Breast epithelium (tissue), 4 donors: ENCODE measurements around the gene DNAH17. TPM values are rescaled to one million over a fixed set of nuclear protein-coding genes. Genes with fewer than 3 reads are reported as not detected.

Experiments
- DNase-seq, 2 donors: peaks; one replicate each; pipeline ENCODE4 v3.0.0-alpha.2; 2019; ENCODE audit warnings: low spot score in 2 of 2
- H3K27ac ChIP-seq, 2 donors: fragments of 200-600 bp; sonication (generic) in 1 of 2; one replicate each; pipeline ENCODE4 v1.5.1; 2016 to 2019; ENCODE audit warnings: mild to moderate bottlenecking in 1 of 2
- H3K27me3 ChIP-seq, 2 donors: fragments of 200-600 bp; sonication (generic) in 1 of 2; one replicate each; pipeline versions ENCODE4 v1.5.1 to v1.6.0; 2017 to 2019; ENCODE audit warnings: control low read depth in 1 of 2, mild to moderate bottlenecking in 1 of 2
- H3K36me3 ChIP-seq: fragments of 200-600 bp; one replicate; pipeline ENCODE4 v1.5.1; 2019
- H3K4me1 ChIP-seq, 2 donors: fragments of 200-600 bp; sonication (generic); one replicate each; pipeline ENCODE4 v1.5.1; 2016 to 2019; ENCODE audit warnings: control low read depth in 1 of 2
- H3K4me3 ChIP-seq, 3 donors: fragments of 200-600 bp; sonication (generic); 1 replicate in 2 of 3; 2 replicates in 1 of 3; pipeline ENCODE4 v1.5.1; 2016 to 2019; ENCODE audit warnings: mild to moderate bottlenecking in 3 of 3, moderate library complexity in 2 of 3
- H3K9me3 ChIP-seq, 2 donors: fragments of 200-600 bp; sonication (generic) in 1 of 2; one replicate each; pipeline ENCODE4 v1.5.1; 2016 to 2019; ENCODE audit warnings: control low read depth in 1 of 2
- POLR2A ChIP-seq: fragments of 450-650 bp; IDR thresholded peaks from one replicate; pipeline ENCODE4 v1.6.1; 2016; ENCODE audit warnings: antibody characterized with exemption, mild to moderate bottlenecking, moderate library complexity
- POLR2AphosphoS5 ChIP-seq, 3 donors: sonication (generic); formaldehyde crosslinking; IDR thresholded peaks; one replicate each; pipeline ENCODE4 v1.6.1; 2017; ENCODE audit warnings: antibody characterized with exemption in 3 of 3
- intact Hi-C: fragments of 100-400 bp; cut with DNase I; formaldehyde crosslinking; loops from one replicate; pipeline ENCODE4 v1.15.1; 2023; ENCODE audit warnings: low total_unique reads
- total RNA-seq, 3 donors: library from RNA; depleted of rRNA; stranded (reverse); fragments of >200 nt; gene quantifications; one replicate each; pipeline ENCODE4 v1.1.0, GENCODE V29; 2016
- TF ChIP-seq, protein P1 (sequence below), 3 donors: fragments of 450-650 bp; IDR thresholded peaks; one replicate each; pipeline ENCODE4 v1.5.1; 2016 to 2017; ENCODE audit warnings: antibody characterized with exemption in 3 of 3, mild to moderate bottlenecking in 3 of 3, moderate library complexity in 3 of 3

The DNAH17 gene
- total RNA-seq, 3 donors from 2014 or later = 0.15 to 0.33 TPM; not detected in 1

- no peak overlapping the region for H3K27ac ChIP-seq
- peaks cover 0 to 8% of the 10 kb centered on the region in 2 donors for H3K27me3 ChIP-seq
- DNase-seq = no peak
- no peaks in the 10 kb centered on the region for H3K4me1 ChIP-seq
- H3K36me3 ChIP-seq = no peaks in the 10 kb centered on the region
- no peak for TF ChIP-seq POLR2AphosphoS5 (IDR thresholded peaks at IDR 0.05)
- TF ChIP-seq, protein P1, sequence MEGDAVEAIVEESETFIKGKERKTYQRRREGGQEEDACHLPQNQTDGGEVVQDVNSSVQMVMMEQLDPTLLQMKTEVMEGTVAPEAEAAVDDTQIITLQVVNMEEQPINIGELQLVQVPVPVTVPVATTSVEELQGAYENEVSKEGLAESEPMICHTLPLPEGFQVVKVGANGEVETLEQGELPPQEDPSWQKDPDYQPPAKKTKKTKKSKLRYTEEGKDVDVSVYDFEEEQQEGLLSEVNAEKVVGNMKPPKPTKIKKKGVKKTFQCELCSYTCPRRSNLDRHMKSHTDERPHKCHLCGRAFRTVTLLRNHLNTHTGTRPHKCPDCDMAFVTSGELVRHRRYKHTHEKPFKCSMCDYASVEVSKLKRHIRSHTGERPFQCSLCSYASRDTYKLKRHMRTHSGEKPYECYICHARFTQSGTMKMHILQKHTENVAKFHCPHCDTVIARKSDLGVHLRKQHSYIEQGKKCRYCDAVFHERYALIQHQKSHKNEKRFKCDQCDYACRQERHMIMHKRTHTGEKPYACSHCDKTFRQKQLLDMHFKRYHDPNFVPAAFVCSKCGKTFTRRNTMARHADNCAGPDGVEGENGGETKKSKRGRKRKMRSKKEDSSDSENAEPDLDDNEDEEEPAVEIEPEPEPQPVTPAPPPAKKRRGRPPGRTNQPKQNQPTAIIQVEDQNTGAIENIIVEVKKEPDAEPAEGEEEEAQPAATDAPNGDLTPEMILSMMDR (IDR thresholded peaks at IDR 0.05) = no peak
- TF ChIP-seq POLR2A = no peak
- no peak overlapping the region for H3K4me3 ChIP-seq
- no peaks in the 10 kb centered on the region for H3K9me3 ChIP-seq
- intact Hi-C loops = loop anchor here (10.0 kb wide), 1 partner anchor 1665 kb away; no protein-coding TSS in a partner anchor
Observed at GRCh38 chr17:78559749-78560368, 17.3 kb downstream of the DNAH17 start.

GRCh38 chr17:78558989-78559388 lies 18.2 kb downstream of the DNAH17 start:
- Histone ChIP-seq H3K9me3 (no peaks in the 10 kb centered on the region), H3K27ac (no peak overlapping the region), H3K4me1 (no peaks in the 10 kb centered on the region), H3K27me3 (peaks cover 0 to 8% of the 10 kb centered on the region in 2 donors), H3K4me3 (no peak overlapping the region), H3K36me3 (no peaks in the 10 kb centered on the region)
- no peak for DNase-seq
- intact Hi-C loops = loop anchor here (10.0 kb wide), 1 partner anchor 1664 kb away; no protein-coding TSS in a partner anchor
- TF ChIP-seq, protein P1 (IDR thresholded peaks at IDR 0.05) = no peak
- TF ChIP-seq POLR2A = no peak
- TF ChIP-seq POLR2AphosphoS5 (IDR thresholded peaks at IDR 0.05) = no peak

- TF ChIP-seq POLR2AphosphoS5 (IDR thresholded peaks at IDR 0.05) = no peak
- TF ChIP-seq, protein P1 (IDR thresholded peaks at IDR 0.05) = no peak
- TF ChIP-seq POLR2A = no peak
- Histone ChIP-seq H3K4me3 (no peak overlapping the region), H3K27ac (no peak overlapping the region), H3K36me3 (no peaks in the 10 kb centered on the region), H3K27me3 (peaks cover 0 to 8% of the 10 kb centered on the region in 2 donors), H3K4me1 (no peaks in the 10 kb centered on the region), H3K9me3 (no peaks in the 10 kb centered on the region)
- DNase-seq = no peak
- intact Hi-C loops = loop anchor here (10.0 kb wide), 1 partner anchor 1664 kb away; no protein-coding TSS in a partner anchor
Observed at GRCh38 chr17:78558181-78558850, 18.9 kb downstream of the DNAH17 start.

GRCh38 chr17:78557598-78558039 lies 19.6 kb downstream of the DNAH17 start:
- H3K9me3 ChIP-seq = no peaks in the 10 kb centered on the region
- no peaks in the 10 kb centered on the region for H3K36me3 ChIP-seq
- TF ChIP-seq POLR2AphosphoS5 (IDR thresholded peaks at IDR 0.05) (no peak), POLR2A (no peak)
- TF ChIP-seq, protein P1 (IDR thresholded peaks at IDR 0.05) = no peak
- DNase-seq = no peak
- peaks cover 0 to 8% of the 10 kb centered on the region in 2 donors for H3K27me3 ChIP-seq
- no peak overlapping the region for H3K4me3 ChIP-seq
- H3K4me1 ChIP-seq = no peaks in the 10 kb centered on the region
- no peak overlapping the region for H3K27ac ChIP-seq
- intact Hi-C loops = loop anchor here (10.0 kb wide), 1 partner anchor 1663 kb away; no protein-coding TSS in a partner anchor

DNA sequence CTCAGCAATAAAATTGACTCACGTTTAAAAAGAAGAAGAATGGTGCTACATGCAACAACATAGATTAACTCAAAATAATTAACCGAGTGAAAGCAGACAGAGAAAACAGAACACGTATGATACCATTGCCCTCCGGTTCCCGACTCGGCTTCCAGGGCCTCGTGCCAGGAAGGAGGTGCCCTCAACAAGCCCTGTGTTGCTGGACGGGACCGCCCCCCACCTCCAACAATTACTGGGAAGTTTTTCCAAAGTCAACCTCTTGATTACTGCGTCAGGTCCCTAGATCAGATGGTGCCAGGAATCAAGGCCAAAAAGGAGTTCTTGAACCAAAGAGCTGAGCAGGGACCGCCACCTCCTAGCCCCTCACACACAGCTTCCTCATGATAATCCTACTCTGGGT lies 20.4 kb downstream of the DNAH17 start:
- no peaks in the 10 kb centered on the region for H3K9me3 ChIP-seq
- no peak for DNase-seq
- H3K27me3 ChIP-seq = peaks cover 0 to 8% of the 10 kb centered on the region in 2 donors
- no peaks in the 10 kb centered on the region for H3K4me1 ChIP-seq
- no peak overlapping the region for H3K4me3 ChIP-seq
- intact Hi-C loops = loop anchor here (10.0 kb wide), 1 partner anchor 1662 kb away; no protein-coding TSS in a partner anchor
- TF ChIP-seq POLR2A = no peak
- no peak for TF ChIP-seq POLR2AphosphoS5 (IDR thresholded peaks at IDR 0.05)
- TF ChIP-seq, protein P1 (IDR thresholded peaks at IDR 0.05) = no peak
- H3K36me3 ChIP-seq = no peaks in the 10 kb centered on the region
- no peak overlapping the region for H3K27ac ChIP-seq
